Stimulated activated CD8-positive, alpha-beta memory T cell treated with anti-CD3 and anti-CD28 coated beads, Interleukin-15, amount 100 ng/mL, for 1 hour (primary cell): ENCODE measurements around the gene CXXC1.
"Not testable (repeated sequence)": the region's sequence is repeated elsewhere in the genome, so short reads cannot be mapped to it uniquely, and the experiment has no call there.

ENCODE experiments used
- DNase-seq: peaks from one replicate; pipeline ENCODE4 v3.0.0-alpha.2; 2020; ENCODE audit warnings: low read depth

Gene CXXC1

DNA sequence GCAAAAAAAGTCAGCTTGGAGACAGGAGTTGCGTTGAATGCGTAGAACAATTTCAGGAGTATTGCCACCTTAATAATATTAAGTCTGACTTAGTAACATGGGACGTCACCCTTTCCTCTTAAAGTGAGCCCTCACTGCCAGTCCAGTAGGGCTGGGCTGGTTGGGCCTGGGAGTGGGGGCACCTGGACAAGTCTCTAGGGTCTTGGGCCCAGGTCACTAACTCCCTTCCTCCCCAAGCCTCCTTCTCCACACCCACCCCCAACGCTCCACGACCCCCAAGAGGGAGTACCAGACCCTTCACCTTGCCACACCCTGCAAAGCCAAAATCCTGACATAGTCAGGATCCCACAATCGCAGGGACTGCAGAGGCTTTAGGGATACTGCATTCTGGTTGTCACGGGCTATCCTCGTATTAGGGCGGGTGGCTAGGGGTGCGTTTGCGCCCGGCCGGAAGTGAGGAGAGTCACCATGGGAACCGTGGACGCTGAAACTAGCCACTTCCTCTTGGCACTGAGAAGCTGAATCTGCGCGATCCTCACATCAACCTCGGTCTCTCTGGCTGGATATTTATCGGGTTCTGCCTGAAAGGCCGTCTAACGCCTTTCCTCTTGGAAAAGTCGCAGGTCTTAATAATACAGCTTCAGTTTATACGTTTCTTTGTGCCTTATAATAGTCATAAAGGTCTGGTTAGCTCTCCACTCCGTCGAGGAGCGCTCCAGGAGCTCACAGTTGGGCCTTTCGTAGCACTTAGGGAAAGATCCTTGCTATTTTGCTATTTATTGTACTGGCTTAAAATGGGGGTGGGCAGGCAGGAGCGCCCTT is 10.3 kb upstream of the CXXC1 start:
- DNase-seq = peak; percentile 38

GRCh38 chr18:50293039-50293438 is 5.5 kb upstream of the CXXC1 start:
- no peak for DNase-seq

- no peak for DNase-seq
Observed at GRCh38 chr18:50289108-50289443, 1.6 kb upstream of the CXXC1 start.

- not testable (repeated sequence) for DNase-seq
Observed at GRCh38 chr18:50288348-50289107, 1.0 kb upstream of the CXXC1 start.

- no peak for DNase-seq
Observed at GRCh38 chr18:50287028-50287440, 458 bp downstream of the CXXC1 start.

DNA sequence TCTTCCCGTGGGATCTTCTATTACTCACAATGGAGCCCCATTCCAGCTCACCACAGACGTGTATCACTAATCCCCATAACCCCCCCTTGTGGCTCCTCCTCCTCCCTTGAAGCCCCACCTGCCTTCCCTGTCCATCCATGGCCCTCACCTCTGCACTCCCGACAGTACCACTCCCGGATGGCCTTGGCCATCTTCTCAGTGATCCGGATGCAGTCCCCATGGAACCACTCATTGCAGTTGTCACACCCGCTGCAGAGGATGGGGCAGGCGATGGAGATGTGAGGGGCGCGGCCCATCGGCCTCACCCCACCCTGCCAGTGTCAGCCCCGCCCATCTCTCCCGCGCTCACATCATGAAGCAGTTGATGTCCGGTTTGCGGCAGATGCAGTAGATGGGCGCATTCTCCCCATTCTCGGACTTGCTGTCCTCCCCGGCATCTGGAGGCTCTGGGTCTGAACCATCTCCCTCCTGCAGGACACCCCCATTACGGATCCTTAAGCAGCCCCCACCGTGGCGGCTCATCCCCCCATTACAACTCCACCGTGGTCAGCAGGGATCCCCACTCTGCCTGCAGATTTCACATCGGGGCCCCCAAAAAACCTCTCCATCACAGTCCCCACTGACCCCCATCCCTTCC is 983 bp downstream of the CXXC1 start:
- DNase-seq = no peak

DNA sequence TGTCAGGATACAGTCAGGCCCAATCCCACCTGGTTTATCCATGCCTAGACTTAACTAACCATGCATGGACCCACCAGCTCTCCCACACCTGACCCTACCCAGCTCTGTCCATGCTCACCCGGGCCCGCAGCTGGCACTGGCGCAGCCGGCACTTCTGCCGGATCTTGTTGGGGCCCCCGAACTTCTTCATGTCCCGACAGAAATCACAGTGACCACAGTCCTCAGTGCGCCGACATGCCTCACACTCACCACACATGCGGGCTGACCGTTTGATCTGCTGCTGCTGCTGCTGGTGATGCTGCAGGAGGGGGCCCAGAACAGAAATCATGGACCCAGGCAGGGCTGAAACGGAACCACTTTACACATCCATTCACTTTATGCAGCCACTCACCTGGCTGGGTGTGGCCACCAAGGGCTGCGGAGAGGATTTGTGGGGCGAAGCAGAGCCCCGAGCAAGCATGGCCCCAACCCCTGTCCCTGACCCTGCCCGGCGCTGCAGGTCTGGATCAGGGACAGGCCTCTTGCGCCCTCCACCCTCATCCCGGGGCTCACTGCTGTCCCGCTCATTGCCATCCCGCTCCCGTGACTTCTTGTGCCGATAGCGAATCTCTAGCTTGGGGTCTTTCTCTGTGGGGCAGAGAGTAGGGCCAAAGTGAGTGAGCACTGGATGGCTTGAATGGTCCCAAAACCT is 1.7 kb downstream of the CXXC1 start:
- DNase-seq = no peak

DNA sequence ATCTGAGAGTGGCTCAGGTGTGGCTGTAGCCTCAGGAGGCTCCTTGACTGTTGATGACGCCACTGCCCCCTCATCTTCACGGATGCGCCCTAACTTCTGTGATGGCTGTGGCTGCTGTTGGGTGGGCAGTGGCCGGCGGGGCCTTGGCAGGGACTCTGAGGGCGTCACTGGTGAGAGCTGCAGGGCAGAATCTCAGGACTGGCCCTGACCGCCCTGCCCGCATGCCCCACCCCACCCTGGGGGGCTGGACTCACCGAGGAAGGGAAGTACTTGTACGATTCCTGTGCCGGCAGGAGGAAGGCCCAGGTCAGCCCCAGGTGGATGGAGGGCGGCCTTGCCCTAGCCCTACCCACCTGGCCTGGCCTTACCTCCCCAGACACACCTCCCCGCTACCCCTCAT is 2.4 kb downstream of the CXXC1 start:
- DNase-seq = no peak

DNA sequence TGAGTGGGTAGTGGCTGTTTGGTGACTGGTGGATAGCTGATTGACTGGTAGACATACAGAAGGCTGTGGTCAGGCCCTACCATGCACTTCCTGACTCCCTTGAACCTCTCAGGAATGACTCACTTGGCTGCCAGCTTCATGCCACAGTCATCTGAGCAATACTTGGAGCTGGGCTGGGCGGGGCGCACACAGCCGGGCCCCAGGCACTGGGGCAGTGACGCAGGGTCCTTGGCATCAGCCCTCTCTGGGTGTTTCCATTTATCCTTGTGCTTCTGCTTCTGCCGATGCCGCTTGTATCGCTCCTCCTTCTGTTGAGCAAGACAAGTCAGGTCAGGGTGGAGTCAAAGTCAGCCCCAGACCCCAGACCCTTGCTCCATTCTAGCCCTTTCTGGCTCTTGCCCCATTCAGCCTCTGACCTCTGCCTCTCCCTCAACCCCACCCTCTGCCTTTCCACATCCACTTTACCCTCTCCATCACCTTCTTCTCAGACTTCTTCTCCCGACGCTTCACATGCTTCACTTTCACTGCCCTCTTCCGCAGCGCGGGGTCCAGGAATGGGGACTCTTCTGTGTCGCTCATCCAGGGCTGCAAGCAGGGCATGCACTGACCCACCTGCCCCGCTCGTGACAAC is 3.1 kb downstream of the CXXC1 start:
- DNase-seq = no peak

DNA sequence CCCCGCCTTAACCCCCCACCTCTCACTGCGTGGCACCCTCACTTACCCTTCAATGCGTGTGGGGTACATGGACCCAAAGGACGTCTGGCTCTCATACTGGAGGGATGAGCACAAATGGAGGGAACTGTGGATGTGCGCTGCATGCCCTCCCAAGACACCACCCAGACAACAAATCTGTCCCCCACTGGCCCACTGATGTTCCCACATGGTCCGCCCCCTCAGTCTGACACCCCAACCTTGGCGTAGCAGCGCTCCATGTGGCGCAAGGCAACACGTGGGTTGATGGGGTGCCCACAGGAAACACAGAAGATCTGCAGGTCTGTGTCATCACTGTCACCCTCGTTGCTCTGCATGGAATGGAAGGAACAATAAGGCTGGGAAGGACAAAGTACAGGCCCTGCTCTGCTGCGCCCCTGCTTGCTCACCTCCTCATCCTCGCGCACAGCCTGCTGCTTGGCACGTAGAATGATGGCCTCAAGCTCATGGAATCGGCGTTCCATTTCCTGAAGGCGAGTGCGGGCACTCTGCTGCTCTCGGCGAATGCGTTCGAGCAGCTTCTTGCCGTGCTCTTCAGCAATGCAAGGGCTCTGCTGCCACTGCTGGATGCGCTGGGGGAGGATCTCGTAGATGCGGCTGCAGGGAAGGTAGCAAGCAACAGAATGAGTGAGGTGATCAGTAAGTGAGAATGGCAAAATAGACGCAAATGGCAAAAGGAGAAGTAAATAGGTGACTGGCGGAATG is 3.9 kb downstream of the CXXC1 start:
- no peak for DNase-seq

DNA sequence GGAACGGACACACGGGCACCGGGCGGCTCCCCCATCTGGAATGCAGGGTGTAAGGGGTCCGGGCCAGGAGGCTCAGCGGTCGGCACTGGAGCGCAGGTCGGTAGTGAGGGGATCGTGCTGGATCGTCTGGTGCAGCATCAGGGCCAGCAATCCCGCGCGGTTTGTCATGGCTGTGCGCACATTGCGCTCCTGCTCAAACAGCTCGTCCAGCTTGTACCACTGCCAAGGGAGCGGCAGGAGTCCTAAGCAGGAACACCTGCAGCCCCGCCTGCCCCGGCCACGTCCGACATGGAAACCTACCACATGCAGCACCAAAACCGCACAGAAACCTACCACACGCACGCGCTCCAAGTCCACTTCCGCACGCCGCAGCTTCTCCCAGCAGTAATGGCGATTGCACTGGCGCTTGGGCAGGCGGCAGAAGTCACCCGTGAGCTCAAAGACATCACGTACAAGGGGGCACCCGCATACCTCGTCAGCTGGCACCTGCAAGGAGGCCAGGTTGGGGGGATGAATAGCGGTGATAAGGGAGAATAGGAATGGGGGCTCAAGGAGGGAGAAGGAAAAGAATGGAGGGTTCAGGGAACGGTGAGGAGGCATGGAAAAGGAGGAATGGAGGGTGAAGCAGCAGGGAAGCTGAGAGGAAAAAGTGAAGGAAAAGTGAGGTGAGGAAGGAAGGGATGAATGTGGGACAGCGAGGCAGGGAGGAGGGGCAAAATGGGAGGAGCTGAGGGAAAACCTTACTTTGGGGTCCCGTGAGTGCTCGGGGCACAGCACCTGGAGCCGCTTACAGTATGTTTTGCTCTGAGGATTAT is 4.8 kb downstream of the CXXC1 start:
- DNase-seq = no peak

DNA sequence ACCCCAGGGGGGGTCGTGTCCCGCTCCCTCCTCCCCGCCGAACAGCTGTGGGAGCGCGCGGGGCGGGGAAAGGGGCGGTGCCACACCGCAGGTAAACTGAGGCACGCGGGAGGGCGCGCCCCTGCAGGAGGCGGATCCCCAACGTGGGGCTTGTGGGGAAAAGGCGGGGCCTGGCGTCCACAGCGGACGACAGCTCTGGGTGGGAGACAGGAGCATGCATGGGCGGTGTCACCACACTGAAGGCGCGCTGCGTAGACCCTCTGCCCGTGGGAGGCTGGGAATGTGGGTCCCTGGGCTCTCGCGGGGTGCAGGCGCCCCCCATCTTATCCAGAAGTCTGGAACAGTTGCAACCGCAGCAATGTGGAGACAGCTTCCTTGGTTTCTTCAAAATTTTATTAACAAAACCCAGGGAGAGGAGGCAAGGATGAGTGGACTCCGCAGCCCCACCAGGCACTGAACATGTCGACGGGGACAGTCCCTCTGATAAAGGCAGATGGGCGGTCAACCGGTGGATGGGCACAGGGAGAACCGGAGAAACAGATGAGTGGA is 5.4 kb downstream of the CXXC1 start:
- no peak for DNase-seq

DNA sequence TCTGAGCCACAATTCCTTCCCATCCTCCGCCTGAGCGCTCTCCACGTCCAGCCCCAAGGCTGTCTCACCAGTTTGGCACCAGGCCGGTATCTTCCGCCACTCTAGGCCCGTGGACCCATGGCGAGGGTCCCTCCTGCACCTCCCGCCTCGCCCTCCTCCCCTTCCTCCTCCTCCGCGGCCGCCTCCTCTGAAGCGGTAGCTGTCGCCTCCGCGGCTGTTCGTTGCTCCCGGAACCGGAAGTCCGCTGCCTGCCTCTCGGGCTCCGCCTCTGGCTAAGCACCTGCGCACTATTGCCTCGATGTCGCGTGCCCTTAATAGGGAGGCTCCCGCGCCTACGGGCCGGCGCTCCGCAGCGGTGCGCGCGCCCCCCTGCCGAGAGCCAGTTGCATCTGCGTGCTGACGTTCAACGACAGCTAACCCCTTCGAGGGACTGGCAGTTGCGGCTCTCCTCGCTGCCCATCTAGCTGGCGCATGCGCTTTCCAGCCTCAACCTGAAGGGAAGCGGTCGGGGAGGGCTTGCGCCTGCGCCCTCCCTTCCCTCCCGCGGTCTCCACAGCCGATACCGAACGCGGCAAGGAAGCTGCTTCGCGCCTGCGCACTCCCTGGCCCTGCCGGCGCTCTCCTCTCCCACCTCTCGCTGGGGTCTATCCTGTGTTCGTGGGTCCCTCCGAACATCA is 6.1 kb downstream of the CXXC1 start, which contains the start of gene MBD1:
MBD1 (minus strand) TSS at position 229 of the 677 bp plus-strand sequence. CDS start 1,531 bp downstream, outside the sequence.
- peak; percentile 93 for DNase-seq

GRCh38 chr18:50280707-50281294 is 6.7 kb downstream of the CXXC1 start:
- DNase-seq = no peak

- no peak for DNase-seq
Observed at GRCh38 chr18:50279752-50280151, 7.7 kb downstream of the CXXC1 start.

- no peak for DNase-seq
Observed at GRCh38 chr18:50277942-50278341, 9.6 kb downstream of the CXXC1 start.

GRCh38 chr18:50276452-50276851 is 11.0 kb downstream of the CXXC1 start:
- DNase-seq = no peak

DNA sequence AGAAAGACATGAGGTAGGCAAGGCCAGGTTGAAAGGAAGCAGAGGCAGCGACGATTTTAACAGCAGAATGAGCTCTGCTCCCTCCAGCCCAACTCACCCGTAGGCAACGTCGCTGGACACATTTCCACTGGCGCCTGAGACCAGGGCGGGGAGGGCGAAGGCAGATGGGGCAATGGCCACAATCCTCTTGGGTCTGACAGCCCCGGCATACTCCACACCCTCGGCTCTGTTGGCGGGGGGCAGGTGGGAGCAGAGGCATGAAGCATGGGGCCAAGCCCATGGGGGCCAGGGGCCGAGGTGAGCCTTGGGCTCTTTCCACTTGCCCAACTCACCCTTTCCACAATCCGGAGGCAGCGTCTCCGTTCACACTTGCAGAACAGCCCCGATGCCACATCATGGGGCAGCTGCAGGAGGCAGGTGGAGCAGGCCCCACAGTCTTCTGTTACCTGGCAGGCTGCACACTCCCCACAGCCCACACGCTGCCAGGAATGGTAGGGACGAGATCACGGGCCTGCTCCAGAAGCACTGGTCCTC is 11.9 kb downstream of the CXXC1 start:
- DNase-seq = no peak

GRCh38 chr18:50274941-50275340 is 12.6 kb downstream of the CXXC1 start:
- DNase-seq = no peak
